ENCODE measurements around the gene MED27. TPM values are rescaled to one million over a fixed set of nuclear protein-coding genes. Genes with fewer than 3 reads are reported as not detected.

The MED27 gene
- total and polyA plus RNA-seq, 2 of the 13 experiments (the other 11 are each of a cell fraction or from before 2014, with no cell fraction given), result 16.9 to 19.0 TPM

DNA sequence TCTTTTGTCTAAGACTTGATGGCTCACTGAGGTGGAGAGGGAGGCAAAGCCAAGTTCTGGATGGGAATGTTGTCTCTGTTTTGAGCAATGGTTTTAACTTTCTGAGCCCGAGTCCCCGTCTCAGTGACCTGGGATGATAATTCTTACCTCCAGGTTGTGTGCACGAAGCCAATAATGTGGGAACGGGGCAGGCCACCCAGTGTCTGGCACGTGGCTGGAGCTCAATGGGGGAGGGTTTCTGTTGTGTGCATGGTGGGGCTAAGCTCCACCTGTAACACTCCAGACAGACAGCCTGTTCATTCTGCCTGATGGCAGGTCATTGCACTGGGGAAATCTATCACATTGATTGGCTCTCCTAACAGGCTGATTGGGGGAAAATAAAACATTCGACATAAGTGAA is 45.1 kb upstream of the MED27 start:
- no peak overlapping the region for H3K4me2 ChIP-seq (ENCODE audit: low read depth, low read length)
- no peaks in the 10 kb centered on the region for H3K4me1 ChIP-seq (ENCODE audit: insufficient read depth, low read length)
- H3K9me3 ChIP-seq (ENCODE audit: low read length), result no peaks in the 10 kb centered on the region
- in situ Hi-C loops (cut with HindIII; ENCODE audit: extremely low pct_ligation_motif_present, low pct_unique_long_range_greater_than_20kb) (no loop called here), intact Hi-C loops (cut with micrococcal nuclease; ENCODE audit: unreplicated experiment) (no loop called here)
- no peak for TF ChIP-seq CCAR2 (optimal IDR thresholded peaks at IDR 0.05; ENCODE audit: low read depth, low read length)
- TF ChIP-seq PTBP1 (IDR thresholded peaks at IDR 0.05; ENCODE audit: low read depth, low read length, poor library complexity, severe bottlenecking), result no peak
- TF ChIP-seq ERF (CRISPR knock-in tag; IDR thresholded peaks at IDR 0.05), result no peak
- TF ChIP-seq RARG (CRISPR knock-in tag; IDR thresholded peaks at IDR 0.05; ENCODE audit: low read depth), result no peak
- TF ChIP-seq ZNF33A (CRISPR knock-in tag; IDR thresholded peaks at IDR 0.05; ENCODE audit: borderline replicate concordance), result no peak
- TF ChIP-seq TOPORS (CRISPR knock-in tag; IDR thresholded peaks at IDR 0.05), result no peak
- TF ChIP-seq ZNF83 (CRISPR knock-in tag; IDR thresholded peaks at IDR 0.05; ENCODE audit: borderline replicate concordance), result no peak
- TF ChIP-seq POGK (CRISPR knock-in tag; conservative IDR thresholded peaks at IDR 0.05), result no peak
- no peak for TF ChIP-seq ZNF407 (CRISPR knock-in tag; IDR thresholded peaks at IDR 0.05; ENCODE audit: not compliant biosample characterization)
- TF ChIP-seq KDM3A (CRISPR knock-in tag; IDR thresholded peaks at IDR 0.05; ENCODE audit: low read depth), result no peak
- no peak for TF ChIP-seq SP2 (CRISPR knock-in tag; IDR thresholded peaks at IDR 0.05)
- TF ChIP-seq AGO1 (IDR thresholded peaks at IDR 0.05; ENCODE audit: low read depth, low read length, poor library complexity, severe bottlenecking), result no peak
- TF ChIP-seq GABPA (IDR thresholded peaks at IDR 0.05; ENCODE audit: low read depth, low read length), result no peak
- TF ChIP-seq GABPA (CRISPR knock-in tag; IDR thresholded peaks at IDR 0.05; ENCODE audit: low read depth), result no peak
- H3K27ac ChIP-seq (ENCODE audit: extremely low read length, insufficient read depth, low read length), result no peak overlapping the region
- peaks cover 8 to 50% of the 10 kb centered on the region in 2 experiments; a peak in 4 of 5 replicates for H3K27me3 ChIP-seq (ENCODE audit: control insufficient read depth in 1 of 2, insufficient read depth in 2 of 2, low read length in 2 of 2)
- ChIA-PET POLR2A (no interaction called here), CTCF (ENCODE audit: low intra/inter-chr PET ratio, low total read pairs) (no interaction called here)
- FAIRE-seq (no peak), ATAC-seq (no peak), DNase-seq (ENCODE audit: low spot score) (no peak)
- no TSS peak for BruUV-seq (replicated peaks)
- H3K79me2 ChIP-seq (ENCODE audit: insufficient read depth, low read length), result no peaks in the 10 kb centered on the region
- H3K4me3 ChIP-seq (replicated peaks in 1 of 3; ENCODE audit: insufficient read depth in 1 of 3, low read depth in 2 of 3, low read length in 3 of 3), result no peak overlapping the region
- H3K36me3 ChIP-seq (replicated peaks in 1 of 2; ENCODE audit: control insufficient read depth in 1 of 2, insufficient read depth in 2 of 2, low read length in 2 of 2), result no peaks in the 10 kb centered on the region
- no peak overlapping the region for H2AFZ ChIP-seq (ENCODE audit: low read length)
- no peak overlapping the region for H3K9ac ChIP-seq (ENCODE audit: insufficient read depth, low read depth, low read length)
- no peaks in the 10 kb centered on the region for H4K20me1 ChIP-seq (ENCODE audit: insufficient read depth, low read length)
- WGBS (ENCODE audit: low lambda C conversion rate), result 0% methylated on average over 5 of the region's 6 CpGs
